B cell (primary cell): ENCODE results near the gene TRAPPC12. TPM values are rescaled to one million over a fixed set of nuclear protein-coding genes. Genes with fewer than 3 reads are reported as not detected.

Source experiments
- ATAC-seq: fragments of 200-7000 bp; cut with Tn5 transposase; one replicate; pipeline ENCODE4 v1.10.0; 2021; ENCODE audit warnings: low read depth, mild to moderate bottlenecking, moderate number of reproducible peaks, moderate library complexity
- CTCF ChIA-PET: fragments of 350-600 bp; sonication (Branson Sonifier 250); formaldehyde crosslinking; loops from one replicate; lab custom pipeline; 2021; ENCODE audit warnings: antibody characterized with exemption, inconsistent platforms; lab: Charles Lee
- POLR2A ChIA-PET: fragments of 350-600 bp; sonication (Branson Sonifier 250); formaldehyde crosslinking; loops from one replicate; lab custom pipeline; 2021; ENCODE audit warnings: antibody characterized with exemption; lab: Charles Lee
- DNase-seq: peaks from one replicate; pipeline ENCODE4 v3.0.0; 2013
- H2AFZ ChIP-seq: 2 replicates; pipeline ENCODE4 v1.6.1; 2012; ENCODE audit warnings: mild to moderate bottlenecking, low read depth, low read length; ENCODE audit not compliant: insufficient read depth, poor library complexity, severe bottlenecking
- H3K27ac ChIP-seq, 2 donors: 1 replicate in 1 of 2; 2 replicates in 1 of 2; pipeline ENCODE4 v1.5.1; 2012 to 2013; ENCODE audit warnings: low read length in 2 of 2, mild to moderate bottlenecking in 2 of 2, moderate library complexity in 1 of 2
- H3K27me3 ChIP-seq, 4 experiments: fragments of 200-600 bp in 1 of 4; sonication (generic) in 1 of 4; replicated peaks in 1 of 4; 1 replicate in 2 of 4; 2 replicates in 2 of 4; pipeline versions ENCODE4 v1.6.1 to v1.7.0; 2013 to 2016; ENCODE audit warnings: low read length in 3 of 4, mild to moderate bottlenecking in 2 of 4, mixed read lengths in 1 of 4, moderate library complexity in 1 of 4; ENCODE audit not compliant: insufficient read depth in 4 of 4, control insufficient read depth in 3 of 4; ENCODE audit errors: control extremely low read depth in 1 of 4
- H3K36me3 ChIP-seq, 2 experiments: replicated peaks in 1 of 2; 1 replicate in 1 of 2; 2 replicates in 1 of 2; pipeline versions ENCODE4 v1.6.1 to v1.7.1; 2013; ENCODE audit warnings: low read length in 1 of 2; ENCODE audit not compliant: insufficient read depth in 2 of 2, control insufficient read depth in 1 of 2; ENCODE audit errors: control extremely low read depth in 1 of 2, extremely low read depth in 1 of 2
- H3K4me1 ChIP-seq, 2 donors: fragments of 200-600 bp in 1 of 2; sonication (generic) in 1 of 2; 1 replicate in 1 of 2; 2 replicates in 1 of 2; pipeline versions ENCODE4 v1.5.1 to v1.6.1; 2013 to 2017; ENCODE audit warnings: low read length in 2 of 2; ENCODE audit not compliant: control insufficient read depth in 2 of 2, insufficient read depth in 2 of 2
- H3K4me2 ChIP-seq: replicated peaks from 2 replicates; pipeline ENCODE3; 2012; ENCODE audit warnings: mild to moderate bottlenecking, low read depth, low read length; ENCODE audit not compliant: poor library complexity, severe bottlenecking
- H3K4me3 ChIP-seq, 5 experiments: fragments of 200-600 bp in 1 of 5; sonication (generic) in 1 of 5; 1 replicate in 3 of 5; 2 replicates in 2 of 5; pipeline versions ENCODE4 v1.5.1 to v1.7.0; 2011 to 2016; ENCODE audit warnings: low read length in 4 of 5, mild to moderate bottlenecking in 4 of 5, low read depth in 2 of 5, control low read depth in 1 of 5, moderate library complexity in 1 of 5; ENCODE audit not compliant: insufficient read depth in 1 of 5; ENCODE audit errors: control extremely low read depth in 1 of 5, extremely low read depth in 1 of 5
- H3K79me2 ChIP-seq: fragments of 200-600 bp; sonication (generic); one replicate; pipeline ENCODE4 v1.6.0; 2016; ENCODE audit warnings: low read length; ENCODE audit not compliant: control insufficient read depth, insufficient read depth
- H3K9ac ChIP-seq: fragments of 200-600 bp; sonication (generic); 2 replicates; pipeline ENCODE4 v1.6.1; 2017; ENCODE audit warnings: mild to moderate bottlenecking, low read length, moderate library complexity
- H3K9me3 ChIP-seq, 3 donors: one replicate each; pipeline versions ENCODE4 v1.6.1 to v1.7.1; 2013; ENCODE audit warnings: low read length in 2 of 3; ENCODE audit not compliant: control insufficient read depth in 2 of 3, insufficient read depth in 1 of 3; ENCODE audit errors: control extremely low read depth in 1 of 3
- H4K20me1 ChIP-seq: 2 replicates; pipeline ENCODE4 v1.6.0; 2012; ENCODE audit warnings: mild to moderate bottlenecking, low read length; ENCODE audit not compliant: insufficient read depth, control insufficient read depth, poor library complexity, severe bottlenecking
- H3K27ac Mint-ChIP-seq: one replicate; pipeline ENCODE4 v1.8.0; 2021; ENCODE audit warnings: mixed read lengths
- H3K27me3 Mint-ChIP-seq: one replicate; pipeline ENCODE4 v1.8.0; 2021; ENCODE audit warnings: mixed read lengths
- H3K4me1 Mint-ChIP-seq: one replicate; pipeline ENCODE4 v1.8.0; 2021; ENCODE audit warnings: mixed read lengths
- H3K4me3 Mint-ChIP-seq: one replicate; pipeline ENCODE4 v1.8.0; 2021; ENCODE audit warnings: mixed read lengths
- H3K9me3 Mint-ChIP-seq: one replicate; pipeline ENCODE4 v1.8.0; 2022; ENCODE audit warnings: mixed read lengths; ENCODE audit not compliant: insufficient read depth
- CTCF ChIP-seq: fragments of 200-600 bp; IDR thresholded peaks from one replicate; pipeline ENCODE4 v1.8.0; 2022; ENCODE audit warnings: antibody characterized with exemption, mild to moderate bottlenecking
- EZH2 ChIP-seq: IDR thresholded peaks from 2 replicates; pipeline ENCODE4 v1.6.1; 2012; ENCODE audit warnings: borderline replicate concordance, low read depth, mild to moderate bottlenecking, moderate library complexity, low read length; ENCODE audit not compliant: insufficient read depth, poor library complexity, severe bottlenecking
- WGBS: methylation state at CpG from one replicate; pipeline ENCODE4 v1.1.5; 2013; ENCODE audit warnings: missing lambda C conversion rate; ENCODE audit not compliant: insufficient coverage; 5-methylcytosine and 5-hydroxymethylcytosine counted together
- intact Hi-C: fragments of 100-400 bp; cut with micrococcal nuclease; formaldehyde crosslinking; loops from one replicate; pipeline ENCODE4 v1.10.0; 2022
- polyA plus RNA-seq: library from polyadenylated mRNA; depleted of rRNA; stranded (reverse); fragments of >200 nt; gene quantifications from 2 replicates; pipeline ENCODE4 v1.2.3, GENCODE V29; 2012
- total RNA-seq, 2 donors: library from RNA; stranded (reverse); fragments of 120-200 nt in 1 of 2; gene quantifications; 1 replicate in 1 of 2; 2 replicates in 1 of 2; pipeline versions ENCODE4 v1.2.3 to v1.2.4, GENCODE V29; 2013 to 2022

Gene TRAPPC12
- total and polyA plus RNA-seq, 2 donors (not counting 1 experiment from before 2014, with no cell fraction given), result 80.9 to 151 TPM

- H3K36me3 ChIP-seq, result peaks cover 0 to 62% of the 10 kb centered on the region in 2 experiments
- no peaks in the 10 kb centered on the region for H4K20me1 ChIP-seq
- H3K27ac ChIP-seq, result no peak overlapping the region
- H3K4me2 ChIP-seq, result no peak overlapping the region
- H3K9ac ChIP-seq, result no peak overlapping the region
- POLR2A ChIA-PET, result no interaction called here
- TF ChIP-seq CTCF (no peak), EZH2 (no peak)
- no peak overlapping the region for H2AFZ ChIP-seq
- H3K79me2 ChIP-seq, result peaks cover 4% of the 10 kb centered on the region
- CTCF ChIA-PET, result interaction anchor here (1.4 to 2.2 kb wide), 2 partner anchors 9 to 28 kb away, joined by 4 to 9 read pairs; no protein-coding TSS in a partner anchor
- H3K4me3 Mint-ChIP-seq, result no peak overlapping the region
- no peaks in the 10 kb centered on the region for H3K4me1 Mint-ChIP-seq
- no peak overlapping the region for H3K27ac Mint-ChIP-seq
- ATAC-seq (no peak), DNase-seq (no peak)
- 96% methylated on average over 15 of the region's 17 CpGs for WGBS
- intact Hi-C loops, result no loop called here
- no peak overlapping the region for H3K4me3 ChIP-seq
- H3K9me3 Mint-ChIP-seq, result no peaks in the 10 kb centered on the region
- H3K27me3 ChIP-seq, result no peaks in the 10 kb centered on the region
- peaks cover 0 to 3% (median 0%) of the 10 kb centered on the region in 3 donors for H3K9me3 ChIP-seq
- H3K27me3 Mint-ChIP-seq, result no peaks in the 10 kb centered on the region
- no peaks in the 10 kb centered on the region for H3K4me1 ChIP-seq
These were observed 72.6 kb downstream of the TRAPPC12 start for GRCh38 chr2:3451926-3452671.
